H1 (cell line): ENCODE measurements around the gene UBL4A. TPM values are rescaled to one million over a fixed set of nuclear protein-coding genes. Genes with fewer than 3 reads are reported as not detected.

Experiments used
- CTCF ChIA-PET: fragments of 300-600 bp; sonication (Branson Sonifier 250); formaldehyde crosslinking; loops from one replicate; lab custom pipeline; 2021; ENCODE audit not compliant: partially characterized antibody; lab: Charles Lee
- POLR2A ChIA-PET: fragments of 300-600 bp; sonication (Branson Sonifier 250); formaldehyde crosslinking; loops from one replicate; lab custom pipeline; 2021; ENCODE audit warnings: inconsistent platforms; ENCODE audit not compliant: partially characterized antibody; lab: Charles Lee
- DNase-seq, 2 experiments: peaks; one replicate each; pipeline versions ENCODE4 v3.0.0 to v3.0.0-alpha.2; 2010 to 2022; ENCODE audit warnings: low spot score in 2 of 2, low read depth in 1 of 2, mixed read lengths in 1 of 2
- FAIRE-seq: peaks from 2 replicates; lab custom pipeline; 2011; peaks lifted over from hg19 to GRCh38; lab: Jason Lieb, UNC
- H2AFZ ChIP-seq: 2 replicates; pipeline ENCODE4 v1.8.1; 2012; ENCODE audit warnings: low read length, inconsistent platforms
- H2AK5ac ChIP-seq: 2 replicates; pipeline ENCODE4 v1.6.1; 2013; ENCODE audit warnings: low read depth, low read length
- H2BK120ac ChIP-seq: replicated peaks from 2 replicates; pipeline ENCODE3; 2013; ENCODE audit warnings: low read depth, low read length, inconsistent platforms
- H2BK12ac ChIP-seq: 2 replicates; pipeline ENCODE4 v1.6.1; 2013; ENCODE audit warnings: low read depth, low read length
- H2BK15ac ChIP-seq: 2 replicates; pipeline ENCODE4 v1.6.1; 2013; ENCODE audit warnings: low read length
- H2BK20ac ChIP-seq: 2 replicates; pipeline ENCODE4 v1.6.1; 2013; ENCODE audit warnings: low read length
- H2BK5ac ChIP-seq: 2 replicates; pipeline ENCODE4 v1.6.1; 2013; ENCODE audit warnings: low read depth, low read length
- H3K14ac ChIP-seq: 2 replicates; pipeline ENCODE4 v1.6.1; 2013; ENCODE audit warnings: inconsistent platforms; ENCODE audit not compliant: insufficient read length
- H3K18ac ChIP-seq: 2 replicates; pipeline ENCODE4 v1.6.1; 2013; ENCODE audit warnings: low read length; ENCODE audit errors: extremely low read depth
- H3K23ac ChIP-seq: 2 replicates; pipeline ENCODE4 v1.6.1; 2013; ENCODE audit warnings: inconsistent platforms; ENCODE audit not compliant: insufficient read length
- H3K23me2 ChIP-seq: 2 replicates; pipeline ENCODE4 v1.6.1; 2013; ENCODE audit warnings: low read depth, low read length
- H3K27ac ChIP-seq: 2 replicates; pipeline ENCODE4 v1.6.1; 2011; ENCODE audit warnings: low read depth, low read length, inconsistent platforms
- H3K27me3 ChIP-seq, 4 experiments: replicated peaks in 1 of 4; 1 replicate in 1 of 4; 2 replicates in 3 of 4; pipeline versions ENCODE4 v1.6.1 to v1.8.1; 2011 to 2013; ENCODE audit warnings: low read length in 3 of 4, mild to moderate bottlenecking in 3 of 4, inconsistent platforms in 2 of 4, mixed read lengths in 2 of 4, moderate library complexity in 1 of 4; ENCODE audit not compliant: control insufficient read depth in 3 of 4, insufficient read depth in 3 of 4; ENCODE audit errors: extremely low read depth in 1 of 4
- H3K36me3 ChIP-seq, 4 experiments: 2 replicates each; pipeline versions ENCODE4 v1.6.1 to v1.8.1; 2011 to 2013; ENCODE audit warnings: mild to moderate bottlenecking in 4 of 4, low read length in 3 of 4, moderate library complexity in 2 of 4, control low read depth in 1 of 4, inconsistent platforms in 1 of 4; ENCODE audit not compliant: insufficient read depth in 4 of 4, control insufficient read depth in 2 of 4
- H3K4ac ChIP-seq: replicated peaks from 2 replicates; pipeline ENCODE3; 2013; ENCODE audit warnings: low read length, low read depth, mixed read lengths, inconsistent platforms; ENCODE audit not compliant: insufficient read length
- H3K4me1 ChIP-seq, 4 experiments: replicated peaks in 1 of 4; 1 replicate in 1 of 4; 2 replicates in 3 of 4; pipeline versions ENCODE4 v1.6.1 to v1.8.1; 2011 to 2013; ENCODE audit warnings: low read length in 3 of 4, inconsistent platforms in 2 of 4, mixed read lengths in 1 of 4; ENCODE audit not compliant: insufficient read depth in 4 of 4, control insufficient read depth in 3 of 4
- H3K4me2 ChIP-seq, 2 experiments: 2 replicates each; pipeline versions ENCODE4 v1.6.1 to v1.8.1; 2011 to 2013; ENCODE audit warnings: low read depth in 2 of 2, low read length in 2 of 2, control low read depth in 1 of 2, inconsistent platforms in 1 of 2, mild to moderate bottlenecking in 1 of 2; ENCODE audit not compliant: insufficient read depth in 1 of 2
- H3K4me3 ChIP-seq, 4 experiments: fragments of 200-600, 300-600 bp in 1 of 4; sonication (generic), shearing (Covaris generic), sonication (Bioruptor Twin) in 1 of 4; 2 replicates each; pipeline versions ENCODE4 v1.5.1 to v1.8.1; 2011 to 2016; ENCODE audit warnings: low read length in 4 of 4, low read depth in 3 of 4, control low read depth in 2 of 4, inconsistent platforms in 2 of 4, mild to moderate bottlenecking in 2 of 4, mixed read lengths in 1 of 4, moderate library complexity in 1 of 4; ENCODE audit not compliant: insufficient read depth in 2 of 4; ENCODE audit errors: extremely low read depth in 1 of 4
- H3K56ac ChIP-seq: replicated peaks from 2 replicates; pipeline ENCODE3; 2013; ENCODE audit warnings: low read depth, mild to moderate bottlenecking, mixed read lengths, low read length, inconsistent platforms; ENCODE audit not compliant: insufficient read length
- H3K79me1 ChIP-seq: 2 replicates; pipeline ENCODE4 v1.6.1; 2013; ENCODE audit warnings: low read depth, low read length, control low read depth
- H3K79me2 ChIP-seq, 2 experiments: 2 replicates each; pipeline versions ENCODE4 v1.6.1 to v1.8.1; 2012 to 2013; ENCODE audit warnings: low read length in 2 of 2, mild to moderate bottlenecking in 2 of 2, inconsistent platforms in 1 of 2; ENCODE audit not compliant: insufficient read depth in 2 of 2, control insufficient read depth in 1 of 2
- H3K9ac ChIP-seq, 4 experiments: replicated peaks in 1 of 4; 1 replicate in 1 of 4; 2 replicates in 3 of 4; pipeline versions ENCODE4 v1.6.1 to v1.8.1; 2011 to 2013; ENCODE audit warnings: low read depth in 3 of 4, low read length in 3 of 4, control low read depth in 2 of 4, mild to moderate bottlenecking in 2 of 4, moderate library complexity in 2 of 4, inconsistent platforms in 1 of 4; ENCODE audit errors: extremely low read depth in 1 of 4
- H3K9me3 ChIP-seq, 2 experiments: 2 replicates each; pipeline versions ENCODE4 v1.6.1 to v1.8.1; 2012 to 2013; ENCODE audit warnings: mild to moderate bottlenecking in 2 of 2, moderate library complexity in 2 of 2, control low read depth in 1 of 2, inconsistent platforms in 1 of 2, low read depth in 1 of 2, low read length in 1 of 2, mixed read lengths in 1 of 2; ENCODE audit not compliant: insufficient read depth in 2 of 2
- H4K20me1 ChIP-seq, 2 experiments: replicated peaks in 1 of 2; 2 replicates each; pipeline versions ENCODE3 to v1.8.1; 2011 to 2013; ENCODE audit warnings: inconsistent platforms in 2 of 2, low read length in 2 of 2, mild to moderate bottlenecking in 1 of 2; ENCODE audit not compliant: insufficient read depth in 2 of 2, control insufficient read depth in 1 of 2
- H4K5ac ChIP-seq: 2 replicates; pipeline ENCODE4 v1.6.1; 2013; ENCODE audit warnings: low read length, low read depth, mixed read lengths, inconsistent platforms; ENCODE audit not compliant: insufficient read length
- H4K8ac ChIP-seq: 2 replicates; pipeline ENCODE4 v1.8.0; 2013; ENCODE audit warnings: mild to moderate bottlenecking, moderate library complexity, low read length, inconsistent platforms; ENCODE audit not compliant: insufficient read depth; ENCODE audit errors: extremely low read depth
- H4K91ac ChIP-seq: replicated peaks from 2 replicates; pipeline ENCODE3; 2013; ENCODE audit warnings: low read length, mixed read lengths, inconsistent platforms; ENCODE audit not compliant: insufficient read length
- JUN ChIP-seq: IDR thresholded peaks from 2 replicates; pipeline ENCODE4 v1.6.1; 2011; ENCODE audit warnings: low read depth, mild to moderate bottlenecking, improper control_type of control experiment, low read length
- KDM1A ChIP-seq: fragments of 200-600, 300-600 bp; sonication (generic); IDR thresholded peaks from 2 replicates; pipeline ENCODE4 v1.7.1; 2016; ENCODE audit warnings: mild to moderate bottlenecking, low read length, borderline replicate concordance
- KDM5A ChIP-seq: fragments of 200-600 bp; IDR thresholded peaks from 2 replicates; pipeline ENCODE4 v1.7.1; 2012; ENCODE audit warnings: mild to moderate bottlenecking, low read length, inconsistent platforms, mixed read lengths
- POLR2A ChIP-seq, 2 experiments: IDR thresholded peaks; 1 replicate in 1 of 2; 2 replicates in 1 of 2; pipeline ENCODE4 v1.6.1; 2011; ENCODE audit warnings: low read depth in 2 of 2, low read length in 2 of 2, mild to moderate bottlenecking in 2 of 2; ENCODE audit errors: control extremely low read depth in 1 of 2
- POU5F1 ChIP-seq: IDR thresholded peaks from 2 replicates; pipeline ENCODE4 v1.6.1; 2011; ENCODE audit warnings: low read depth, mild to moderate bottlenecking, low read length, moderate library complexity
- RFX5 ChIP-seq: IDR thresholded peaks from 2 replicates; pipeline ENCODE4 v1.6.1; 2011; ENCODE audit warnings: low read depth, low read length, improper control_type of control experiment, borderline replicate concordance
- SIX5 ChIP-seq: IDR thresholded peaks from 2 replicates; pipeline ENCODE4 v1.6.1; 2011; ENCODE audit warnings: mild to moderate bottlenecking, low read depth, low read length
- SP2 ChIP-seq: IDR thresholded peaks from 2 replicates; pipeline ENCODE4 v1.6.1; 2012; ENCODE audit warnings: mild to moderate bottlenecking, low read length, inconsistent platforms
- SP4 ChIP-seq: IDR thresholded peaks from 2 replicates; pipeline ENCODE4 v1.6.1; 2012; ENCODE audit warnings: low read length, inconsistent platforms
- SRF ChIP-seq: IDR thresholded peaks from 2 replicates; pipeline ENCODE4 v1.6.1; 2011; ENCODE audit warnings: mild to moderate bottlenecking, low read depth, low read length, moderate library complexity
- TAF7 ChIP-seq: optimal IDR thresholded peaks from 2 replicates; pipeline ENCODE3; 2011; ENCODE audit warnings: low read depth, mild to moderate bottlenecking, inconsistent platforms, low read length, moderate library complexity, borderline replicate concordance
- YY1 ChIP-seq: IDR thresholded peaks from 2 replicates; pipeline ENCODE4 v1.6.1; 2011; ENCODE audit warnings: low read depth, mild to moderate bottlenecking, low read length
- WGBS, 2 experiments: shearing (Covaris generic) in 1 of 2; methylation state at CpG; one replicate each; pipeline versions ENCODE4 v1.1.6 to v1.1.7; 2013 to 2015; ENCODE audit warnings: low lambda C conversion rate in 2 of 2, mixed read lengths in 2 of 2, inconsistent platforms in 1 of 2, low coverage in 1 of 2, missing lambda C conversion rate in 1 of 2; ENCODE audit not compliant: insufficient replicate concordance in 2 of 2, insufficient coverage in 1 of 2, insufficient read length in 1 of 2; ENCODE audit errors: extremely low coverage in 1 of 2, missing lambda C conversion rate in 1 of 2; 5-methylcytosine and 5-hydroxymethylcytosine counted together
- polyA plus RNA-seq, 7 experiments: library from polyadenylated mRNA; depleted of rRNA in 3 of 7; stranded (reverse) in 5 of 7; unstranded in 2 of 7; fragments of >200 nt in 5 of 7; fragments of 200-250 nt in 2 of 7; gene quantifications; 1 replicate in 5 of 7; 2 replicates in 1 of 7; 4 replicates in 1 of 7; pipeline versions ENCODE4 v1.2.1 to v1.2.3, GENCODE V29; 2011 to 2013; ENCODE audit warnings: missing spikeins in 2 of 7, mixed read lengths in 2 of 7
- total RNA-seq: library from RNA; stranded (reverse); fragmentation: NEBNext Ultra II Directional; extraction: Animal tissue kit (Norgen Biotek cat#: 25700); gene quantifications from 2 replicates; pipeline ENCODE4 v1.2.1, GENCODE V29; 2021
- TF ChIP-seq, protein P1 (sequence below): IDR thresholded peaks from 2 replicates; pipeline ENCODE4 v1.6.1; 2012; ENCODE audit warnings: inconsistent platforms

Gene UBL4A
- total and polyA plus RNA-seq, 2 of the 8 experiments (the other 6 are each of a cell fraction or from before 2014, with no cell fraction given) = 23.1 to 31.7 TPM

DNA sequence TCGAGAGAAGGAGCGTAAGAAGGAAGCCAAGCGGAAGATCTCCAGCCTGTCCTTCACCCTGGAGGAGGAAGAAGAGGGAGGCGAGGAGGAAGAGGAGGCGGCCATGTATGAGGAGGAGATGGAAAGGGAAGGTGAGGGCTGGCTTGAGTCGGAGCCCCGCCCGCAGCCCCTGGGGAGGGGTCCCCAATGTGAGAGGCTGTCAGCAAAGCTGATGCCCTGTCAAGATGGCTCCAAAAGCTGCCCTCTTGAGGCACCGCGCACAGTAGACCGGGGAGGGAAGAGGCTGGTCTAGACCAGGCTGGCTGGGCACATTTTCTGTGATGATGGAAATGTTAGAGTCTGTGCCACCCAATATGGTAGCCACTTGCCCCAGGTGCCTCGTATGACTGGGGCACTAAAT lies 40.0 kb downstream of the UBL4A start:
- no peak overlapping the region for H2BK12ac ChIP-seq
- no peaks in the 10 kb centered on the region for H3K27me3 ChIP-seq
- H3K79me2 ChIP-seq = no peaks in the 10 kb centered on the region; a peak in 1 of 4 replicates
- H3K14ac ChIP-seq = no peak overlapping the region
- ChIA-PET POLR2A (interaction anchor here (1.5 to 1.7 kb wide), 3 partner anchors 16 to 77 kb away, joined by 3 to 4 read pairs (median 4); no protein-coding TSS in a partner anchor), CTCF (interaction anchor here (0.6 to 1.4 kb wide), 3 partner anchors 20 to 265 kb away, joined by 3 read pairs; no protein-coding TSS in a partner anchor)
- no peak overlapping the region for H3K56ac ChIP-seq
- no peak overlapping the region for H4K8ac ChIP-seq
- H3K23me2 ChIP-seq = peaks cover 3% of the 10 kb centered on the region; the same call in 1 of the 2 replicates
- no peak overlapping the region for H3K9ac ChIP-seq
- H3K4me2 ChIP-seq = no peak overlapping the region
- H2BK120ac ChIP-seq = no peak overlapping the region
- no peak overlapping the region for H3K23ac ChIP-seq
- H4K20me1 ChIP-seq = peaks cover 0 to 2% of the 10 kb centered on the region in 2 experiments
- peaks cover 0 to 22% (median 10%) of the 10 kb centered on the region in 4 experiments; a peak in 5 of 8 replicates for H3K36me3 ChIP-seq
- no peaks in the 10 kb centered on the region; the same call in 1 of the 2 replicates for H3K79me1 ChIP-seq
- FAIRE-seq = no peak
- no peak overlapping the region for H4K91ac ChIP-seq
- H3K18ac ChIP-seq = no peak overlapping the region
- H3K9me3 ChIP-seq = no peaks in the 10 kb centered on the region
- 94% methylated on average over 5 of the region's 12 CpGs; no CpG with 5 or more reads in 1 of the 2 experiments for WGBS, 2 experiments
- no peak overlapping the region for H2BK20ac ChIP-seq
- H2BK5ac ChIP-seq = no peak overlapping the region
- H2BK15ac ChIP-seq = no peak overlapping the region
- H3K4me1 ChIP-seq = peaks cover 0 to 4% (median 0%) of the 10 kb centered on the region in 4 experiments; a peak in 1 of 7 replicates
- no peak for DNase-seq
- H2AK5ac ChIP-seq = no peak overlapping the region
- H4K5ac ChIP-seq = no peak overlapping the region
- H2AFZ ChIP-seq = no peak overlapping the region
- H3K4ac ChIP-seq = no peak overlapping the region
- no peak overlapping the region for H3K4me3 ChIP-seq
- H3K27ac ChIP-seq = no peak overlapping the region
- TF ChIP-seq JUN = no peak
- no peak for TF ChIP-seq SP2
- no peak for TF ChIP-seq YY1
- TF ChIP-seq, protein P1, sequence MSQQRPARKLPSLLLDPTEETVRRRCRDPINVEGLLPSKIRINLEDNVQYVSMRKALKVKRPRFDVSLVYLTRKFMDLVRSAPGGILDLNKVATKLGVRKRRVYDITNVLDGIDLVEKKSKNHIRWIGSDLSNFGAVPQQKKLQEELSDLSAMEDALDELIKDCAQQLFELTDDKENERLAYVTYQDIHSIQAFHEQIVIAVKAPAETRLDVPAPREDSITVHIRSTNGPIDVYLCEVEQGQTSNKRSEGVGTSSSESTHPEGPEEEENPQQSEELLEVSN = no peak
- no peak for TF ChIP-seq POLR2A (IDR thresholded peaks at IDR 0.05; ENCODE audit: control extremely low read depth in 1 of 2, low read depth in 2 of 2, low read length in 2 of 2)
- no peak for TF ChIP-seq RFX5
- no peak for TF ChIP-seq POU5F1
- TF ChIP-seq TAF7 = no peak
- no peak for TF ChIP-seq KDM5A
- TF ChIP-seq SIX5 = no peak
- TF ChIP-seq SP4 = no peak
- no peak for TF ChIP-seq KDM1A
- no peak for TF ChIP-seq SRF
